Activated naive CD8-positive, alpha-beta T cell treated with anti-CD3 and anti-CD28 coated beads, Interleukin-2, amount 50 U/mL, for 24 hours (primary cell): ENCODE results near the gene ENOX1.

Experiments
- ATAC-seq: fragments of 150-1000 bp; cut with Tn5 transposase; one replicate; pipeline ENCODE4 v1.10.0; 2021
- DNase-seq: peaks from one replicate; pipeline ENCODE4 v3.0.0; 2021
- H3K27ac Mint-ChIP-seq: one replicate; pipeline ENCODE4 v1.8.0; 2021; ENCODE audit warnings: mild to moderate bottlenecking, mixed read lengths
- H3K27me3 Mint-ChIP-seq: one replicate; pipeline ENCODE4 v1.8.0; 2021; ENCODE audit warnings: mixed read lengths
- H3K36me3 Mint-ChIP-seq: one replicate; pipeline ENCODE4 v1.8.0; 2021; ENCODE audit warnings: low read depth, mixed read lengths
- H3K4me1 Mint-ChIP-seq: one replicate; pipeline ENCODE4 v1.8.0; 2021; ENCODE audit warnings: mixed read lengths
- H3K4me3 Mint-ChIP-seq: one replicate; pipeline ENCODE4 v1.8.0; 2021; ENCODE audit warnings: mild to moderate bottlenecking, moderate library complexity, mixed read lengths
- H3K9me3 Mint-ChIP-seq: one replicate; pipeline ENCODE4 v1.8.0; 2021; ENCODE audit warnings: mixed read lengths

The ENOX1 gene

GRCh38 chr13:43561081-43561480 lies 225.7 kb downstream of the ENOX1 start:
- Mint-ChIP-seq H3K4me3 (no peak overlapping the region), H3K36me3 (no peaks in the 10 kb centered on the region), H3K27ac (no peak overlapping the region), H3K27me3 (peaks cover 2% of the 10 kb centered on the region), H3K4me1 (no peaks in the 10 kb centered on the region), H3K9me3 (no peaks in the 10 kb centered on the region)
- DNase-seq (no peak), ATAC-seq (no peak)

- DNase-seq (no peak), ATAC-seq (no peak)
- Mint-ChIP-seq H3K27me3 (no peaks in the 10 kb centered on the region), H3K4me1 (no peaks in the 10 kb centered on the region), H3K9me3 (no peaks in the 10 kb centered on the region), H3K4me3 (no peak overlapping the region), H3K36me3 (no peaks in the 10 kb centered on the region), H3K27ac (no peak overlapping the region)
Measured at GRCh38 chr13:43558939-43559338, 227.8 kb downstream of the ENOX1 start.

DNA sequence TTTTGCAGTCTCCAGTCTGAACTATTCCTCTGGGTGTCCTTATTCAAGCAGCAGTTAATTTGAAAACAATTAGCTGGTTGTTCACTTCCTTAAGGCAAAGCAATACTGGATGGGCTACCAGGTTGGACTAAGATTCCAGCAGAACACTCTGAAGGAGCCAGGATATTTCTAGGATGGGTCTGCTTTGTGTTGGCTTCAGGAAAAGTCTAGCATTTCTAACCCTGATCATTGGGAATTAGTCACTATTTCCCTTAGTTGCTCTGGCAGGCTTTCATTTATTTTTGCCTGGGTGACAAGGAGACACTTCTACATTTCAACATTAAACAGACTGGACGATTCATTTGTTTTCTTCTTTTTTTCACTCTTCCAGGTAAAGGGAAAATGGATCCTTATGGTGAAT lies 228.4 kb downstream of the ENOX1 start:
- Mint-ChIP-seq H3K4me3 (no peak overlapping the region), H3K27me3 (no peaks in the 10 kb centered on the region), H3K36me3 (no peaks in the 10 kb centered on the region), H3K9me3 (no peaks in the 10 kb centered on the region), H3K4me1 (no peaks in the 10 kb centered on the region), H3K27ac (no peak overlapping the region)
- ATAC-seq = no peak
- DNase-seq = no peak

- Mint-ChIP-seq H3K9me3 (no peaks in the 10 kb centered on the region), H3K36me3 (no peaks in the 10 kb centered on the region), H3K27ac (no peak overlapping the region), H3K4me3 (no peak overlapping the region), H3K4me1 (no peaks in the 10 kb centered on the region), H3K27me3 (no peaks in the 10 kb centered on the region)
- no peak for ATAC-seq
- DNase-seq = no peak
Measured at GRCh38 chr13:43555667-43556066, 231.1 kb downstream of the ENOX1 start.

GRCh38 chr13:43551897-43552456 lies 234.8 kb downstream of the ENOX1 start:
- ATAC-seq (no peak), DNase-seq (no peak)
- H3K36me3 Mint-ChIP-seq = no peaks in the 10 kb centered on the region
- no peaks in the 10 kb centered on the region for H3K9me3 Mint-ChIP-seq
- no peak overlapping the region for H3K4me3 Mint-ChIP-seq
- H3K4me1 Mint-ChIP-seq = no peaks in the 10 kb centered on the region
- H3K27me3 Mint-ChIP-seq = peaks cover 8% of the 10 kb centered on the region
- no peak overlapping the region for H3K27ac Mint-ChIP-seq

GRCh38 chr13:43546816-43547215 lies 240.0 kb downstream of the ENOX1 start:
- H3K27me3 Mint-ChIP-seq = peaks cover 8% of the 10 kb centered on the region
- no peak overlapping the region for H3K27ac Mint-ChIP-seq
- DNase-seq = no peak
- H3K4me1 Mint-ChIP-seq = no peaks in the 10 kb centered on the region
- no peak overlapping the region for H3K4me3 Mint-ChIP-seq
- ATAC-seq = no peak
- no peaks in the 10 kb centered on the region for H3K36me3 Mint-ChIP-seq
- no peaks in the 10 kb centered on the region for H3K9me3 Mint-ChIP-seq

- peaks cover 8% of the 10 kb centered on the region for H3K27me3 Mint-ChIP-seq
- H3K9me3 Mint-ChIP-seq = no peaks in the 10 kb centered on the region
- no peaks in the 10 kb centered on the region for H3K4me1 Mint-ChIP-seq
- H3K4me3 Mint-ChIP-seq = no peak overlapping the region
- H3K36me3 Mint-ChIP-seq = no peaks in the 10 kb centered on the region
- H3K27ac Mint-ChIP-seq = no peak overlapping the region
- ATAC-seq (no peak), DNase-seq (no peak)
Measured at GRCh38 chr13:43546251-43546650, 240.5 kb downstream of the ENOX1 start.

DNA sequence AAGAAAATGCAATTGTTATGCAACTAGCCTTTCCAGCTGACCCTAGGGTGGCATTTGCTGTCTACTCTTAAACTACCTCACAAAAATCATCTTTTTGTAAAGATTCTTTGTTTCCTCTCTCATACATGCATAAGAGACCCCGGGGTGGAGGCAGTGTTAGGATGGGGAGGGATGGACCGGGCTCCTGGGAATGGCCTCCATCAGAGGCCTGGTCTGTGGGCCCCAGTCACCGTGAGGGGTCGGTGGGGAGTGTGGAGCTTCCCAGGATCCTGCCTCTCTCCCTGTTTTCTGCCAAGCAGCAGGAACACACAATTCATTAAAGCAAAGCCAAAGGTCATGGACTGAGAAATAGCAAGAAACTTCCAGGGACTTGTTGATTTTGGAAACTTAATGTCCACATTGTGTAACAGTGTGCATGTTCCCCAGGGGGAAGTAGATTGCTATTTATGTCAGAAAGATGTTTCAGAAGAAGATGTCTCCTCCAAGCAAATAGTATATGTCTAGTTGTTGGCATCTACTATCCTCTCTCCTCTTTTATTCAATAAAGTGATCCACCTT lies 241.4 kb downstream of the ENOX1 start:
- no peak for DNase-seq
- no peaks in the 10 kb centered on the region for H3K9me3 Mint-ChIP-seq

GRCh38 chr13:43544631-43545030 lies 242.1 kb downstream of the ENOX1 start:
- H3K9me3 Mint-ChIP-seq = no peaks in the 10 kb centered on the region
- H3K4me1 Mint-ChIP-seq = no peaks in the 10 kb centered on the region
- H3K4me3 Mint-ChIP-seq = no peak overlapping the region
- DNase-seq = no peak
- peaks cover 8% of the 10 kb centered on the region for H3K27me3 Mint-ChIP-seq
- no peaks in the 10 kb centered on the region for H3K36me3 Mint-ChIP-seq
- no peak for ATAC-seq
- no peak overlapping the region for H3K27ac Mint-ChIP-seq

More for the DNA sequence above, 241.4 kb downstream of the ENOX1 start:
- Mint-ChIP-seq H3K4me1 (no peaks in the 10 kb centered on the region), H3K27ac (no peak overlapping the region), H3K4me3 (no peak overlapping the region), H3K27me3 (peaks cover 8% of the 10 kb centered on the region), H3K36me3 (no peaks in the 10 kb centered on the region)
- ATAC-seq = no peak

DNA sequence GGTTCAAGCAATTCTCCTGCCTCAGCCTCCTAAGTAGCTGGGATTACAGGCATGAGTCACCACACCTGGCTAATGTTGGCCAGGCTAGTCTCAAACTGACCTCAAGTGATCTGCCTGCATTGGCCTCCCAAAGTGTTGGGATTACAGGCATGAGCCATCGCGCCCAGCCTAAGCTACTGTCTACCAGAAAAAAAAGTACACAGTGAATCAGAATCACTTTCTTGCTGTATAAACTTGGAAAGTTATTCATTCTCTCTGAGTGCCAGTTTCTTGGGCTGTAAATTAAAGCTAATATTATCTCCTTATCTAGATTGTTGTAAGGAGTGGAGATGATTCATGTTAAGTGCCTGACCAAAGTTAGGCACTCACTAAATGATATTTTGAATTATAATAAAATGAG lies 242.8 kb downstream of the ENOX1 start:
- Mint-ChIP-seq H3K4me3 (no peak overlapping the region), H3K27me3 (peaks cover 6% of the 10 kb centered on the region), H3K27ac (no peak overlapping the region), H3K9me3 (peaks cover 2% of the 10 kb centered on the region), H3K4me1 (no peaks in the 10 kb centered on the region), H3K36me3 (no peaks in the 10 kb centered on the region)
- ATAC-seq = no peak
- DNase-seq = no peak

DNA sequence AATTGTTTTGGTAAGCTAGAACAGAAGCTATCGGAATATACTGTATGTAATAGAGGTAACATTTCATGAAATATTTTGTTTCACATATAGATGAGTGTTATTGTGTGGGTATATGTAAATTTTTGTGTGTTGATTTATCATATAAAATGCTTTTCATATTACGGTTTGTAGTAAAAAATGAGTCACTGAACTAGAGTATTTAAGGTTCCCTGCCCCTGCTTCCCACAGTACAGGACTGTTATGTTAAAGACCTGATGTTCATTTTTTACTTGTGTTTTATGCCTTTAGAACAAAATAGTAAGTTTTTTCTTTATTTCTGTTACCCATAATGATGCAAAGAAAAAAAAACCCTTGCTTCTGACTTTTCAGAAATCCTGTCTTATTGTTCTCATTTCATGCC lies 243.4 kb downstream of the ENOX1 start:
- no peaks in the 10 kb centered on the region for H3K36me3 Mint-ChIP-seq
- H3K4me3 Mint-ChIP-seq = no peak overlapping the region
- DNase-seq (no peak), ATAC-seq (no peak)
- H3K4me1 Mint-ChIP-seq = no peaks in the 10 kb centered on the region
- peaks cover 4% of the 10 kb centered on the region for H3K9me3 Mint-ChIP-seq
- peaks cover 3% of the 10 kb centered on the region for H3K27me3 Mint-ChIP-seq
- H3K27ac Mint-ChIP-seq = no peak overlapping the region

- H3K27ac Mint-ChIP-seq = no peak overlapping the region
- H3K27me3 Mint-ChIP-seq = no peaks in the 10 kb centered on the region
- DNase-seq (no peak), ATAC-seq (no peak)
- H3K9me3 Mint-ChIP-seq = peaks cover 4% of the 10 kb centered on the region
- no peak overlapping the region for H3K4me3 Mint-ChIP-seq
- no peaks in the 10 kb centered on the region for H3K36me3 Mint-ChIP-seq
- no peaks in the 10 kb centered on the region for H3K4me1 Mint-ChIP-seq
Measured at GRCh38 chr13:43537124-43537523, 249.6 kb downstream of the ENOX1 start.

- Mint-ChIP-seq H3K27ac (no peak overlapping the region), H3K27me3 (peaks cover 1% of the 10 kb centered on the region), H3K4me3 (no peak overlapping the region), H3K9me3 (no peaks in the 10 kb centered on the region), H3K4me1 (no peaks in the 10 kb centered on the region), H3K36me3 (no peaks in the 10 kb centered on the region)
- ATAC-seq = no peak
- no peak for DNase-seq
Measured at GRCh38 chr13:43529796-43530195, 257.0 kb downstream of the ENOX1 start.

DNA sequence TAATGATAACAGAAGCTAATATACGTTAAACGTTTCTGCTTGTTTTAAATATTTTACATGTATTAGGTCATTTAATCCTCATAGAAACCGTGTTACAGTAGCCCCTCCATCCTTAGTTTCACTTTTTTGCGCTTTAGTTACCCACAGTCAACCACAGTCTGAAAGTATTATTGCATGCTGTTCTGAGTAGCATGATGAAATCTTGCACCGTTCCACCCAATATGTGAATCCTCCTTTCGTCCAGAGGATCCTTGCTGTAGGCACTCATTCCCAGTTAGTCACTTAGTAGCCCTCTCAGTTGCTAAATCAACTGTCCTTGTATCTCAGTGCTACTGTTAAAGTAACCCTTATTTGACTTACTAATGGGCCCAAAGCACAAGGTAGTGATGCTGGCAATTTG lies 257.8 kb downstream of the ENOX1 start:
- H3K27ac Mint-ChIP-seq = no peak overlapping the region

GRCh38 chr13:43522788-43523187 lies 264.0 kb downstream of the ENOX1 start:
- H3K27ac Mint-ChIP-seq = no peak overlapping the region
- H3K36me3 Mint-ChIP-seq = no peaks in the 10 kb centered on the region
- ATAC-seq = no peak

More for the DNA sequence above, 257.8 kb downstream of the ENOX1 start:
- Mint-ChIP-seq H3K27me3 (peaks cover 6% of the 10 kb centered on the region), H3K9me3 (no peaks in the 10 kb centered on the region), H3K36me3 (no peaks in the 10 kb centered on the region), H3K4me3 (no peak overlapping the region), H3K4me1 (no peaks in the 10 kb centered on the region)
- ATAC-seq (no peak), DNase-seq (no peak)

GRCh38 chr13:43520351-43520750 lies 266.4 kb downstream of the ENOX1 start:
- ATAC-seq (no peak), DNase-seq (no peak)
- H3K36me3 Mint-ChIP-seq = no peaks in the 10 kb centered on the region
- H3K4me3 Mint-ChIP-seq = no peak overlapping the region
- H3K27ac Mint-ChIP-seq = no peak overlapping the region
- H3K9me3 Mint-ChIP-seq = no peaks in the 10 kb centered on the region
- no peaks in the 10 kb centered on the region for H3K4me1 Mint-ChIP-seq
- H3K27me3 Mint-ChIP-seq = peaks cover 6% of the 10 kb centered on the region

More at GRCh38 chr13:43522788-43523187, 264.0 kb downstream of the ENOX1 start:
- DNase-seq = no peak
- Mint-ChIP-seq H3K9me3 (no peaks in the 10 kb centered on the region), H3K4me3 (no peak overlapping the region), H3K4me1 (no peaks in the 10 kb centered on the region), H3K27me3 (peaks cover 6% of the 10 kb centered on the region)
